GM18498 (cell line): ENCODE results near the gene EPB42.

ENCODE experiments used
- ATAC-seq: cut with Tn5 transposase; IDR thresholded peaks from one replicate; pipeline ENCODE4 v1.9.1; 2021; ENCODE audit warnings: mild to moderate bottlenecking, moderate library complexity; ENCODE audit not compliant: unreplicated experiment

EPB42 gene

DNA sequence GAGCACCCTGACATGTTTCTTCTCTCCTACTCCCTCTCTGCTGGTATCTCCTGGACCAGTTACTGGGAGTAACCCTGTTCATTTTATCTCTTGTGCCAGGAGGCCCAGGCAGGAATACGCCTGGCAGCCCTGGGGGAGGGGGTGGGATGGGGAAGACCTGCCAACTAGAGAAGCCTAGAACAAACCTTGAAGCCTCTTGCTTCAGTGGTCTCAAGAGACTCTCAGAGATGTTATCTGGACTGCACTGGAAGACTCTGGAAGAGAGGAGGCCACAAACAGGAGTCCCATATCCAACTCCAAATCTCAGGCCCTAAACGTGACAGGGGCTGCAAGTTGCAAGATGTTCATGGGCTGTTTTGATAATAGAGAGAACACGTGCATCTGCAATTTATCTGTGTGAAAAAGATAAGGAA, at the start of gene EPB42:
Gene EPB42, minus strand, starts transcription at position 28 of the 413 bp plus-strand sequence. CDS start 193 bp downstream, outside the sequence.
- no peak for ATAC-seq

- no peak for ATAC-seq
Observed at GRCh38 chr15:43270113-43270665, 49.4 kb upstream of the EPB42 start.

- ATAC-seq = no peak
Observed at GRCh38 chr15:43268111-43269105, 47.6 kb upstream of the EPB42 start.

- ATAC-seq = no peak
Observed at GRCh38 chr15:43267439-43267838, 46.6 kb upstream of the EPB42 start.

- no peak for ATAC-seq
Observed at GRCh38 chr15:43266834-43267233, 46.0 kb upstream of the EPB42 start, which contains the start of gene TGM5. TSS of gene TGM5 (minus strand) at chr15:43266928. CDS start at chr15:43266849, 79 bp downstream.

GRCh38 chr15:43266386-43266785, 45.6 kb upstream of the EPB42 start:
- no peak for ATAC-seq

GRCh38 chr15:43260011-43260615, 39.3 kb upstream of the EPB42 start:
- no peak for ATAC-seq

DNA sequence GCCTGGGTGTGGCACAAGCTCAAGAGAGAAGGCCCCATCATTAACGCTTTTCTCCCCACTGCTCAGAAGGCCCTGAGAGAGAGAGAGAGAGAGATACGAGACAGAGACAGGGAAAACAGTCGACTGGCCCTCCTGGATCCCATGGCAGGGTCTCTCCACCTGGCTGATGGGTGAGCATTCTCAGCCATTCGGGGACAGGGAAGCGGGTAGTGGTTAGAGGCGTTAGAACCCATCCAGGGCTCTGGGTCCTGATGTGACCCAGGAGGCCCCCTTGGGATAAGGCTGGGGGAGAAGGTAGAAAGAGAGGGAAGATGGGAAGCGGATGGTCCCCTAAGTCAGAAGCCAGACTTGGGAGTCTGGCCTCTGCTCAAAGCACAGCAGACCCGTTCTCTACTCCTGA, 38.0 kb upstream of the EPB42 start:
- ATAC-seq = no peak

DNA sequence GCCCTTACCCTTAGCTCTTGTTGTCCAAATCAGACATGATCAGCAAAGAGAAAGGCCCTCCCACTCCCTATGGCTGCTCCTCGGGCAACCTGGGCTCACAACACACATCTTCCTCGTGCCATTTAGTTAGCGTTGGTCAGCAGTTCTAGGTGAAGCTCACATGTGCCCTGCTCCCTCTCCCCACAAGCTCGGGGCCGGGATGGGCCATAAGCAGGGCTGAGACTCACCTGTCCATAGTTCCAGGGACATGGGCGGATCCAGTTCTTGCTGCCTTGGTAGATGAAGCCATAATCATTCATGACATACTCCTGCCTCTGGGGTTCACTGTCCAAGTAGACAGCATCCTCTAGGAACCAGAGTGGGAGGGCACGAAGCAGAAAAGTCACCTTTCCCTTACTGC, 35.5 kb upstream of the EPB42 start:
- no peak for ATAC-seq

- no peak for ATAC-seq
Observed at GRCh38 chr15:43255376-43255775, 34.6 kb upstream of the EPB42 start.

- peak; percentile 51 for ATAC-seq
Observed at GRCh38 chr15:43253431-43254403, 32.9 kb upstream of the EPB42 start.

DNA sequence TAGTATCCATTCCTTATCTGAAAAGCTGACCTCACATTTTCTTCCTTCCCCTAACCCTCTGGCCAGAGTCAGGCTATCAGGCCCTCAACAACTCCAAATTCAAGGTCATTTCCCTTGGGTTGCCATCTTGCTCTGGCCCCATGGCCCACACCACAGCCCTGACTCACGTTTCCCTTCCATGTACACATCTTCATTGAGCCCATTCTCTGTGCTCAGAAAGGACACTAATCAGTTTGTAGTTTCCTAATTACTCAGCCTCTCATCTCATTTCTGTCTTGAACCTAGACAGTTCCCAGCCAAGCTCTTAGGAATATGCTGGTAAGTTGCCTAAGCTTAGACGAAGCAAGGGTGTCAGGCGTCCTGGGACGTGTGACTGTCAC, 31.0 kb upstream of the EPB42 start:
- no peak for ATAC-seq

DNA sequence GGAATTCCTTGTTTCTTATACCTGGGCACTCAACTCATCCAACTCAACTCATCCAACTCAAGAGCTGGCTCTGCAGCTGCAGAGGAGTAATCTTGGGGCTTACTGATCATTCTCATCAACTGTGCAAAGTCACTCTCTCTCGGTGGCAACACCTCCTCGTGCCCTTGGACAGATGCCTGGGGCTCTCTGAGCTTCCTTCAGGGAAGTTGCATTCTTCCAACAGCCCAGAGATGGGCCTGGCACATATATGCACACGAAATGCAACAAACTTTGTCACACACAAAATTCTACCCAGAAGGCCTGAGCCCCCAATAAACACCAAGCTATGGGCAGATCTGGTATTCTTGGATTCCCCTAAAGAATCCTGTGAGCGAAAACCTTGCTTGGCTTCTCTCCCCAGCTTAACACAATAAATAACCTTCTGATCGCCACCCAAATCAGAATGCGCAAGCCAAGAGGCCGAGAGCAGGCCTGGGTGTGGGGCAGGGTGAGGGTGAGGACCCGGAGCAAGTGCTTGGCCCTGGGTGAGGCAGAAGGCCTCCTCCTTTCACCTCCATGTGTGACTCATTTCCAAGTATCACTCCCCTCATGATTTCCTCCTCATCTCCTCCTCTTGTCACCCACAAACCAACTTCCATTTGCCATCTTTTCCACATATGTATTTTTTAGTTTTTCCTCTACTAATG, 30.5 kb upstream of the EPB42 start:
- no peak for ATAC-seq

GRCh38 chr15:43250785-43251184, 30.0 kb upstream of the EPB42 start:
- no peak for ATAC-seq

- peak; percentile 42 for ATAC-seq
Observed at GRCh38 chr15:43249699-43250203, 28.9 kb upstream of the EPB42 start.

DNA sequence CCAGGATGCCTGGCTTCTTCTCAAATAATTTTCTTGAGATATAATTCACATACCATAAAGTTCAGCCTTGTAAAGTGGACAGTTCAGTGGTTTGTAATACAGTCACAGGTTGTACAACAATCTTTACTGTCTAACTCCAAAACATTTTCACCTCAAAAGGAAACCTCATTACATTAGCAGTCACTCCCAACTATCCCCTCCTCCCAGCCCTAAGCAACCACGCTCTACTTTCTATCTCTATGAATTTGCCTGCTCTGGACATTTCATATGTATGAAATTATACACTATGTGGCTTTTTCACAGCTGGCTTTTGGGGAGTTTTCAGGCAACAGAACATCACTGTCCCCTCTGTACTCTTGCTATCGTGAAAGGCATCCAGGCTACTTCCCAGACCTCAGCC, 28.4 kb upstream of the EPB42 start:
- ATAC-seq = no peak

DNA sequence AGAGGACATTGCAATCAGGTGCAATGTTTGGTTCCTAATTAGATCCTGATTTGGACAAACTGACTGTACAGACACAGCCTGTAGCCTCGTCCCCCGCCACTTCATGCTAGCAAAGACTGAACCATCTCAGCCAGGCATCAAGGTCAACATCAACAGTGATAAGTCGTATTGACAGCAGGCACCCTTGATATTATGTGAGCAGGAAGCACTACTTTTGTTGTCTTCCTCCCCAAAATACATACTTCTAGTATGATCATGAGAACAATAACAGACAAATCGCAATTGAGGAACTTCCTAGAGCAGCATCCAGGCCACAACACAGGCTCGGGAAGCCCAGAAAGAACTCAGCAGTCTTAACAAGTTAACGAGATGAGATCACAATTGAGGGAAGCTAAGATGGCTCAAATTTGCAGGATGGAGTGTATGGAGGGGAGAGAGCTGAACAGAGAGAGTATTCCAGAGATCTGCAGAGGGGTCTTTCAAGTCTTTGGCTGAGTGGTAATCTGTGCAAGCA, 25.5 kb upstream of the EPB42 start:
- ATAC-seq = no peak

GRCh38 chr15:43244092-43244491, 23.3 kb upstream of the EPB42 start:
- ATAC-seq = no peak

DNA sequence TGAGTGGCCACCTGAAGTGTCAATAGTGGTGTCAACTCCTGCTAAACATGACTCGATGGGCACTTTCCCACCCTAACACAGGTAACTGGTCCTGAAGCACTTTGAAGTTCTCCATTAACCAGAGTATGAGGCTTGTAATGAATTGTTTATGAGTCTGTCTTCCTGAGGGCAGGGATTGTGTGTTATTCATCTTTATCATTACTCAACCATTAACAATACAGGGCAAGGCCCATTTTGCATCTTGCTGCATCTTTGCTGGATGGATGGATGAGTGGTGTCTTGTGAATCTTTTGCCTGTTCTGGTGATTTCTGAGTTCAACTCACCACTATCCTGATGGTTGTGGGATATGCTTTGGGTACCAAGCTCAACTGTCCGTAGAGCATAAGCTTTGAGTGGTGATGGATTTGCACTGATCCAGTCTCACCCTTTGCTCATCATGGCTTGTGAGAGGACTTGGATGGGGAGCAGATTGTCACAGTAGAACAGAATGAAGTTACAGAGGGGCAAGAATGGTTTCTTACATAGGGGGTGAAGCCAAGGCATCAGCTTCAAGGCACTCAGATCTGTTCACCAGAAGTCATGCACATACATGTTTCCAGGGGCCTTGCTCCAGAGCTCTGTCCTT, 22.3 kb upstream of the EPB42 start:
- no peak for ATAC-seq
